Small intestine (tissue), 7 donors: ENCODE measurements around the gene MRPL23. TPM values are rescaled to one million over a fixed set of nuclear protein-coding genes. Genes with fewer than 3 reads are reported as not detected.

ENCODE experiments used
- DNase-seq, 2 donors: peaks; one replicate each; pipeline versions ENCODE4 v3.0.0 to v3.0.0-alpha.2; 2013
- FAIRE-seq: peaks from 2 replicates; lab custom pipeline; 2012; peaks lifted over from hg19 to GRCh38; lab: Jason Lieb, UNC
- H3K27ac ChIP-seq, 3 donors: one replicate each; pipeline ENCODE4 v1.5.1; 2013; ENCODE audit warnings: low read length in 2 of 3, mild to moderate bottlenecking in 2 of 3, control low read depth in 1 of 3, inconsistent platforms in 1 of 3, low read depth in 1 of 3, moderate library complexity in 1 of 3
- H3K27me3 ChIP-seq, 3 donors: one replicate each; pipeline ENCODE4 v1.6.1; 2013; ENCODE audit warnings: low read length in 3 of 3, inconsistent platforms in 1 of 3; ENCODE audit not compliant: control insufficient read depth in 3 of 3, insufficient read depth in 3 of 3
- H3K36me3 ChIP-seq, 3 donors: one replicate each; pipeline ENCODE4 v1.6.1; 2013; ENCODE audit warnings: low read length in 3 of 3, inconsistent platforms in 1 of 3, low read depth in 1 of 3, mild to moderate bottlenecking in 1 of 3, moderate library complexity in 1 of 3; ENCODE audit not compliant: control insufficient read depth in 3 of 3, insufficient read depth in 2 of 3
- H3K4me1 ChIP-seq, 3 donors: one replicate each; pipeline ENCODE4 v1.6.1; 2013; ENCODE audit warnings: low read length in 2 of 3, inconsistent platforms in 1 of 3, low read depth in 1 of 3, mild to moderate bottlenecking in 1 of 3, moderate library complexity in 1 of 3; ENCODE audit not compliant: control insufficient read depth in 3 of 3, insufficient read depth in 2 of 3
- H3K4me3 ChIP-seq, 3 donors: one replicate each; pipeline ENCODE4 v1.5.1; 2013; ENCODE audit warnings: low read length in 3 of 3, control low read depth in 1 of 3, inconsistent platforms in 1 of 3, low read depth in 1 of 3, mild to moderate bottlenecking in 1 of 3, moderate library complexity in 1 of 3
- H3K9me3 ChIP-seq, 2 donors: one replicate each; pipeline ENCODE4 v1.6.1; 2013; ENCODE audit warnings: low read depth in 1 of 2, low read length in 1 of 2; ENCODE audit not compliant: control insufficient read depth in 2 of 2, insufficient read depth in 1 of 2
- WGBS, 3 donors: extraction: QIAGEN DNeasy Blood & Tissue Kit; methylation state at CpG; one replicate each; pipeline ENCODE4 v1.1.7; 2013; 5-methylcytosine and 5-hydroxymethylcytosine counted together
- polyA plus RNA-seq, 4 donors: library from polyadenylated mRNA; stranded (reverse) in 3 of 4; unstranded in 1 of 4; fragments of 200-250 nt in 3 of 4; fragments of 120-200 nt in 1 of 4; gene quantifications; one replicate each; pipeline versions ENCODE4 v1.2.1 to v1.2.3, GENCODE V29; 2013
- donor health status: healthy with polysubstance abuse.
- donor health status: control.
- donor health status: control.
- donor health status: Bipolar disorder and iron deficiency.
- donor health status: healthy.

The MRPL23 gene
- polyA plus RNA-seq, 4 donors: 78.6 to 210 (median 139) TPM

GRCh38 chr11:1942558-1943260 is 4.4 kb upstream of the MRPL23 start:
- Histone ChIP-seq H3K27me3 (no peaks in the 10 kb centered on the region), H3K4me3 (no peak overlapping the region), H3K27ac (no peak overlapping the region), H3K36me3 (no peaks in the 10 kb centered on the region), H3K4me1 (no peaks in the 10 kb centered on the region), H3K9me3 (no peaks in the 10 kb centered on the region)
- 84 to 89% (median 89%) methylated on average over 10 of the region's 10 CpGs for WGBS, 3 donors
- FAIRE-seq (no peak), DNase-seq (no peak)

- Histone ChIP-seq H3K4me1 (no peaks in the 10 kb centered on the region), H3K9me3 (no peaks in the 10 kb centered on the region), H3K4me3 (no peak overlapping the region), H3K27me3 (no peaks in the 10 kb centered on the region), H3K36me3 (no peaks in the 10 kb centered on the region), H3K27ac (no peak overlapping the region)
- 70 to 79% (median 77%) methylated on average over 15 of the region's 15 CpGs for WGBS, 3 donors
- DNase-seq (no peak), FAIRE-seq (no peak)
Observed at GRCh38 chr11:1943576-1943975, 3.6 kb upstream of the MRPL23 start.

GRCh38 chr11:1943977-1944376 is 3.2 kb upstream of the MRPL23 start:
- WGBS, 3 donors: 50 to 69% (median 61%) methylated on average over 9 of the region's 9 CpGs
- no peak for DNase-seq

GRCh38 chr11:1947592-1948237 is 583 bp downstream of the MRPL23 start:
- H3K4me3 ChIP-seq: no peak overlapping the region
- H3K27me3 ChIP-seq: no peaks in the 10 kb centered on the region
- DNase-seq: no peak
- H3K4me1 ChIP-seq: no peaks in the 10 kb centered on the region
- no peaks in the 10 kb centered on the region for H3K36me3 ChIP-seq
- no CpG with 5 or more reads among the region's 36 CpGs for WGBS, 3 donors
- no peak overlapping the region for H3K27ac ChIP-seq
- H3K9me3 ChIP-seq: no peaks in the 10 kb centered on the region
- no peak for FAIRE-seq

More at GRCh38 chr11:1943977-1944376, 3.2 kb upstream of the MRPL23 start:
- H3K4me1 ChIP-seq: no peaks in the 10 kb centered on the region
- H3K4me3 ChIP-seq: no peak overlapping the region
- no peaks in the 10 kb centered on the region for H3K27me3 ChIP-seq
- no peaks in the 10 kb centered on the region for H3K9me3 ChIP-seq
- H3K36me3 ChIP-seq: no peaks in the 10 kb centered on the region
- no peak for FAIRE-seq
- no peak overlapping the region for H3K27ac ChIP-seq

GRCh38 chr11:1948389-1948788 is 1.3 kb downstream of the MRPL23 start:
- Histone ChIP-seq H3K36me3 (no peaks in the 10 kb centered on the region), H3K4me3 (no peak overlapping the region), H3K27ac (no peak overlapping the region), H3K27me3 (no peaks in the 10 kb centered on the region), H3K4me1 (no peaks in the 10 kb centered on the region), H3K9me3 (no peaks in the 10 kb centered on the region)
- no CpG with 5 or more reads among the region's 11 CpGs for WGBS, 3 donors
- FAIRE-seq (no peak), DNase-seq (no peak)

GRCh38 chr11:1949302-1949701 is 2.2 kb downstream of the MRPL23 start:
- no peaks in the 10 kb centered on the region for H3K9me3 ChIP-seq
- FAIRE-seq: no peak
- WGBS, 3 donors: 80% methylated on average over 1 of the region's 6 CpGs; no CpG with 5 or more reads in 2 of the 3 donors

GRCh38 chr11:1949922-1950321 is 2.8 kb downstream of the MRPL23 start:
- no peaks in the 10 kb centered on the region for H3K36me3 ChIP-seq
- no peak for FAIRE-seq
- no peak for DNase-seq
- H3K9me3 ChIP-seq: no peaks in the 10 kb centered on the region
- no peak overlapping the region for H3K27ac ChIP-seq
- H3K27me3 ChIP-seq: no peaks in the 10 kb centered on the region
- H3K4me1 ChIP-seq: no peaks in the 10 kb centered on the region
- no CpG with 5 or more reads among the region's 15 CpGs for WGBS, 3 donors
- H3K4me3 ChIP-seq: no peak overlapping the region

More at GRCh38 chr11:1949302-1949701, 2.2 kb downstream of the MRPL23 start:
- Histone ChIP-seq H3K27ac (no peak overlapping the region), H3K27me3 (no peaks in the 10 kb centered on the region), H3K4me3 (no peak overlapping the region), H3K36me3 (no peaks in the 10 kb centered on the region), H3K4me1 (no peaks in the 10 kb centered on the region)
- DNase-seq: no peak

- no peak for FAIRE-seq
Observed at GRCh38 chr11:1952806-1953482, 5.8 kb downstream of the MRPL23 start.

More at GRCh38 chr11:1952806-1953482, 5.8 kb downstream of the MRPL23 start:
- no peak for DNase-seq
- Histone ChIP-seq H3K27ac (peak overlapping the region in 1 of 3 donors; percentile 46), H3K4me1 (no peaks in the 10 kb centered on the region), H3K36me3 (no peaks in the 10 kb centered on the region), H3K27me3 (no peaks in the 10 kb centered on the region), H3K4me3 (no peak overlapping the region), H3K9me3 (no peaks in the 10 kb centered on the region)
- WGBS, 3 donors: 49% methylated on average over 3 of the region's 29 CpGs; no CpG with 5 or more reads in 2 of the 3 donors
